ENCODE results near the gene TMPRSS6.

DNA sequence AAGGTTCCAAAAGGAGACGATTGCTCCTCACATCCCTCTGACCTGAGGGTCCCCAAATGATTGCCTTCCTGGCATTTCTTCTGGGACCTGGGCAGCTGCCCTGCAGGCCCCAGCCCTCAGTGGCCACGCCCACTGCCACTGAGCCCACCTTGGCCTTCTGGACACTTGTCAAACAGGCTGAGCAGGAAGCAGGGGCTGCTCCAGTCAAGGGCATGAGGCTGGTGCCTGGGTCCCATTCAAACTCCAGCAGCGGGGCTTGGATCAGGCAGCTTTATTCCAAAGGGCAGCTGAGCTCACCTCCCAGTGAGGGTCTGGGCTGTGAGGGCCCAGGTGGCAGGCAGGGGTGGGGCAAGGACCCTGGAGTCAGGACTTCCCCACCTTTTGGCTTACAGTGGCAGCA lies 44.3 kb downstream of the TMPRSS6 start:
- TF ChIP-seq, protein P1, sequence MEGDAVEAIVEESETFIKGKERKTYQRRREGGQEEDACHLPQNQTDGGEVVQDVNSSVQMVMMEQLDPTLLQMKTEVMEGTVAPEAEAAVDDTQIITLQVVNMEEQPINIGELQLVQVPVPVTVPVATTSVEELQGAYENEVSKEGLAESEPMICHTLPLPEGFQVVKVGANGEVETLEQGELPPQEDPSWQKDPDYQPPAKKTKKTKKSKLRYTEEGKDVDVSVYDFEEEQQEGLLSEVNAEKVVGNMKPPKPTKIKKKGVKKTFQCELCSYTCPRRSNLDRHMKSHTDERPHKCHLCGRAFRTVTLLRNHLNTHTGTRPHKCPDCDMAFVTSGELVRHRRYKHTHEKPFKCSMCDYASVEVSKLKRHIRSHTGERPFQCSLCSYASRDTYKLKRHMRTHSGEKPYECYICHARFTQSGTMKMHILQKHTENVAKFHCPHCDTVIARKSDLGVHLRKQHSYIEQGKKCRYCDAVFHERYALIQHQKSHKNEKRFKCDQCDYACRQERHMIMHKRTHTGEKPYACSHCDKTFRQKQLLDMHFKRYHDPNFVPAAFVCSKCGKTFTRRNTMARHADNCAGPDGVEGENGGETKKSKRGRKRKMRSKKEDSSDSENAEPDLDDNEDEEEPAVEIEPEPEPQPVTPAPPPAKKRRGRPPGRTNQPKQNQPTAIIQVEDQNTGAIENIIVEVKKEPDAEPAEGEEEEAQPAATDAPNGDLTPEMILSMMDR (IDR thresholded peaks at IDR 0.05) = no peak
- TF ChIP-seq POLR2A (IDR thresholded peaks at IDR 0.05) (no peak), POLR2AphosphoS5 (IDR thresholded peaks at IDR 0.05; ENCODE audit: insufficient read depth in 1 of 2, low read depth in 1 of 2) (no peak)
